DMS53 treated with DMSO at 0.1 percent for 48 hours (cell line): ENCODE measurements around the gene PPP3CB.

Experiments
- DNase-seq: peaks from one replicate; lab custom pipeline; 2025; ENCODE audit not compliant: unreplicated experiment; lab: John Stamatoyannopoulos, UW

Gene PPP3CB

GRCh38 chr10:73495884-73496674, at the start of gene PPP3CB:
Gene PPP3CB (minus strand): TSS chr10:73496024. CDS start chr10:73495889, 135 bp downstream.
- peak; percentile 76 for DNase-seq

- DNase-seq, result no peak
These were observed 49.5 kb upstream of the PPP3CB start for GRCh38 chr10:73545357-73545756.

GRCh38 chr10:73537709-73538108, 41.9 kb upstream of the PPP3CB start:
- DNase-seq, result no peak

GRCh38 chr10:73537288-73537687, 41.5 kb upstream of the PPP3CB start:
- no peak for DNase-seq

- no peak for DNase-seq
These were observed 39.0 kb upstream of the PPP3CB start for GRCh38 chr10:73534857-73535256.

GRCh38 chr10:73529089-73529832, 33.4 kb upstream of the PPP3CB start:
- DNase-seq, result peak; percentile 91

- DNase-seq, result no peak
These were observed 26.4 kb upstream of the PPP3CB start for GRCh38 chr10:73522263-73522662.

GRCh38 chr10:73519336-73519735, 23.5 kb upstream of the PPP3CB start:
- no peak for DNase-seq

- no peak for DNase-seq
These were observed 21.5 kb upstream of the PPP3CB start for GRCh38 chr10:73517166-73517888.

GRCh38 chr10:73512207-73512743, 16.5 kb upstream of the PPP3CB start:
- DNase-seq, result no peak

GRCh38 chr10:73509695-73510094, 13.9 kb upstream of the PPP3CB start:
- no peak for DNase-seq

GRCh38 chr10:73506491-73506890, 10.7 kb upstream of the PPP3CB start:
- DNase-seq, result no peak

- DNase-seq, result no peak
These were observed 10.2 kb upstream of the PPP3CB start for GRCh38 chr10:73506074-73506473.

- DNase-seq, result no peak
These were observed 7.2 kb upstream of the PPP3CB start for GRCh38 chr10:73503037-73503436.

GRCh38 chr10:73501651-73502050, 5.8 kb upstream of the PPP3CB start:
- no peak for DNase-seq

- no peak for DNase-seq
These were observed 1.8 kb upstream of the PPP3CB start for GRCh38 chr10:73497623-73498022.

- DNase-seq, result peak; percentile 79
These were observed 469 bp downstream of the PPP3CB start for GRCh38 chr10:73495226-73495883.

- DNase-seq, result no peak
These were observed 973 bp downstream of the PPP3CB start for GRCh38 chr10:73494877-73495225.

GRCh38 chr10:73494213-73494612, 1.6 kb downstream of the PPP3CB start:
- no peak for DNase-seq

- DNase-seq, result no peak
These were observed 2.0 kb downstream of the PPP3CB start for GRCh38 chr10:73493781-73494180.

- DNase-seq, result no peak
These were observed 9.2 kb downstream of the PPP3CB start for GRCh38 chr10:73486601-73487000.
